ENCODE data around the gene KPNB1.

The KPNB1 gene

DNA sequence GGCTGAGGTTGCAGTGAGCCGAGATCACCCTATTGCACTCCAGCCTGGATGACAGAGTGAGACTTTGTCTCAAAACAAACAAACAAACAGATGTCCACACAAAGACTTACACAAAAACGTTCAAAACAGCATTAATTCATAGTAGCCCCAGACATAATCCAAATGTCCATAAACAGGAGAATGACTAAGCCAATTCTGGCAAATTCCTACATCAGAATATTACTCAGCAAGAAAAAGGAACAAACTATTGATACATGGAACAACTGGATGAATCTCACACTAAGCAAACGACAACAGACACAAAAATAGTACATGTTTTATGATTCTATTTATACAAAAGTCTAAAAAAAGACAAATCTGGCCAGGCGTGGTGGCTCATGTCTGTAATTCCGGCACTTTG, 10.8 kb upstream of the KPNB1 start:
- no peak for DNase-seq

DNA sequence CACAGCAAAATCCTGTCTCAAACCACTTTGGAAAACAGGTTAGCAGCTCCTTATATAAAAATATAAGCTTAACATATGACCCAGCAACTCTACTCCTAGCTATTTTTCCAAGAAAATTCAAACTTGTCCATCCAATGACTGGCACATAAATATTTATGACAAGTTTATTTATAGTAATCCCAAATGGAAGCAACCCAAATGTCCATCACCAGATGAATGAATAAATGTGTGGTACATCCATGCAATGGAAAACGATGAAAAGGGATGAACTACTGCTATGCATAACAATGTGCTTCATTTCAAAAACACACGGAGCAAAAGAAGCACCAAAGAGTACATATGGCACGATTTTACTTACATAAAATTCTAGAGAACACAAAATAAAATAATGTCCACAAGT, 9.6 kb upstream of the KPNB1 start:
- no peak for DNase-seq

DNA sequence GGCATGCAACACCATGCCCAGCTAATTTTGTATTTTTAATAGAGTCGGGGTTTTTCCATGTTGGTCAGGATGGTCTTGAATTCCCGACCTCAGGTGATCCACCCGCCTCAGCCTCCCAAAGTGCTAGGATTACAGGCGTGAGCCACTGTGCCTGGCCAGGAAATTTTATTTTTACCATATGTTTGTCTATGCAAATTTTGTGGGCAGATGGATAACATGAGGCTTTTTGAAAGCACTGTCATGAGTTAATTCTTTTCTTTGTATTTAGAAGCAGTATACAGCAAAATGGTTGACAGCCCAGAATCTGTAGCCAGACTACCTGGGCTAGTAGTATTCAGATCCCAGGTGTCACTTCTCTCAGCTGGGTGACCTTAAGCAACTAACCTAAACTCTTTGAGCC, 8.5 kb upstream of the KPNB1 start:
- no peak for DNase-seq

DNA sequence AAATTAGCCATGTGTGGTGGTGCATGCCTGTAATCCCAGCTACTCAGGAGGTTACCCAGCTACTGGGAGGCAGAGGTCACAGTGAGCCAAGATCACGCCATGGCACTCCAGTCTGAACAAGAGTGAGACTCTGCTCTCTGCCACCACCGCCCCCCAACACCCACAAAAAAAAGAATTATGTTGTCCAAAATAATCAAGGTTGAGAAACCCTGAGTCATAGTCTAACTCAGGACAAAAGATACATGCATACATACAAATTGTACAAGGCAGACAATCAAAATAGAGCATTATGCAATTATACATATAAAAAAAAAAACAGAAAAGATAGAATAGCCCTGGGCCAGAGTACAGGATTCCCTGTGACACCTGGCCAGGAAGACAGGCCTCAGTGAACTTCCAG, 6.6 kb upstream of the KPNB1 start:
- no peak for DNase-seq

DNA sequence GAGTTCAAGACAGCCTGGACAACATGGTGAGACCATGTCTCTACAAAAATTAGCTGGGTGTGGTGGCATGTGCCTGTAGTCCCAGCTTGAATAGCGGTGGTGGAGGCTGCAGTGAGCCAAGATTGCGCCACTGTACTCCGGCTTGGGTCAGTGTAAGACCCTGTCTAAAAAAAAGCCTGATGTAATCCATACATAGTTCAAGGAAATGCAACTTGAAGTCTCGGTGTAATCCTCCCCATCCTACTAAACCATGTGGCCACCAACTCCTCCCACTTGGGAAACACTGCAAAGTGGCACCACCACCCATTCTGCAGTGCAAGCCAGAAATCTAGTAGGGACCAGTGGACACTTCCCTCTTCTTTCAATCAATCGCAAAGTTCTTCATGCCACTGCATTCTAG, 5.4 kb upstream of the KPNB1 start:
- no peak for DNase-seq

DNA sequence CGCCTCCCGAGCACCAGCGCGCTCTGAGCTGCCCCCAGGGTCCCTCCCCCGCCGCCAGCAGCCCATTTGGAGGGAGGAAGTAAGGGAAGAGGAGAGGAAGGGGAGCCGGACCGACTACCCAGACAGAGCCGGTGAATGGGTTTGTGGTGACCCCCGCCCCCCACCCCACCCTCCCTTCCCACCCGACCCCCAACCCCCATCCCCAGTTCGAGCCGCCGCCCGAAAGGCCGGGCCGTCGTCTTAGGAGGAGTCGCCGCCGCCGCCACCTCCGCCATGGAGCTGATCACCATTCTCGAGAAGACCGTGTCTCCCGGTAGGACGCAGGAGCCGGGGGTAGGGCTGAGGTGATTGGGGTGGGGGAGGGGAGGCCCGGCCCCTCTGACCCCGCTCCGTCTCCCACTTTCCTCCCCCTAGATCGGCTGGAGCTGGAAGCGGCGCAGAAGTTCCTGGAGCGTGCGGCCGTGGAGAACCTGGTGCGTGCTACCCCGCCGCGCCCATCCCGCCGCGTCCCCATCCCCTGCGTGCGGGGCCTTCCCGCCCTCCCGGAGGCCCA, 329 bp downstream of the KPNB1 start:
- no peak for DNase-seq

DNA sequence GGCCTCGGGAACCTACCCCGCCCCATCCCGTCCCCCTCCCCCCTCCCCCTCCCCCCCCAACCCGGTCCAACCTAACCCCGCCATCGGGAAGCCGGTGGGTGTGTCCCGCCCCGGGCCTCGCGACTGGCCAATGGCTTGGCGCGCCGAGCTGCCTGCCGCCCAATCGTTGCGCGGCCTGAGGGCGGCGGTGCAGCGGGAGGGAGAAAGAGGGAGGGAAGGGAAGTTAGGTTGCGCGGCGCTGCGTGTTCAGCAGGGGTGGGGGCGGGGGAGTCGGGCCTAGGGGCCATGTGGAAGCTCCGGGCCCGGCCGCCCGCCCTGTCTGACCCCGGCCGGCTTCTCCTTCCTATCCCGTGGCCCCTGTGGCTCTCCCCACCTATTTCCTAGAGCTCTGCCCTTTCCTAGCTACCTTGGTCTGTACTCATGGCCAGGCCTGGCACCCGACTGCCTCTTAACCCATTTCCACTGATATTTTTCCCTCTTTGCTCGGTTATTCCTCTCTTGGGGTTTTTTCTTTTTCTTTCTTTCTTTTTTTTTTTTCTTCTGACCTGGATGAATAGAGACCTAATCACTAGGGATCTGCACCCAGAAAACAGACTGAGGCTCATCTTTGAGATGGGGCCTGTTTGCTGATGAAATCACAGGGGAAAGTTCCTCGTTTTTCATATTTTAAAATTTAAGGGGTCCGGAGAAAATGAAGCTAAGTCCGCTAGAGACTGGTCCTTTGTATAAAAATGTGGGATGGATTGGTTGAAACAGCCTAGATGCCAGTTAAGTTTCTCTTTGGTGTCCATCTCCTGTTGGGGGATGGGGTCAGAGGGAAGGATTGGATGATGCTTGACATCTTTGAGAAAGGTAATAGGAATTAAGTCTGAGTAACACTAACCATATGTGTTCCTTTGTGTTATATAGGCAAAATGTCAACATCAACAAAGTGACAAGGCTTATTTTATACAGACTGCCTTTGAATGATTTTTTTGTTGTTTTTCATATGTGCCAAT, 1.1 kb downstream of the KPNB1 start:
- DNase-seq, result peak; percentile 97

DNA sequence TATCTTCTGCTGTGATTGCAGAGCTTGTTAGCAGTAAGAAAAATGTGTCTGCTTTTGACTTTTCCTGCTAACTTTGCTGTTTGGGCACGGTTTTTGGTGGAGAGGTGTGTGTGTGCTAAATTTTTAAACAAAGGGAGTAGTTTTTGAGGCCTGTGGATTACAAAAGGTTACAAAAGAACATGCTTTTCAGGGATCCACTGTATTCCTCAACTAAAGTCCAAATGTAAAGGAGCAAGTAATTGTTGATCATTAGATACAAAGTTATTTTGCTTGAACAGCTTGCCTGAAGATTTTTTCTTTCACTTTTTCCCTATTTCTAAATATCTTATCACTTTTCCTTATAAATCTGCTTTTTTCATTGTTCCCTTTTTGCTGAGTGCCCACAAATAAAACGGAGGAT, 2.0 kb downstream of the KPNB1 start:
- no peak for DNase-seq

DNA sequence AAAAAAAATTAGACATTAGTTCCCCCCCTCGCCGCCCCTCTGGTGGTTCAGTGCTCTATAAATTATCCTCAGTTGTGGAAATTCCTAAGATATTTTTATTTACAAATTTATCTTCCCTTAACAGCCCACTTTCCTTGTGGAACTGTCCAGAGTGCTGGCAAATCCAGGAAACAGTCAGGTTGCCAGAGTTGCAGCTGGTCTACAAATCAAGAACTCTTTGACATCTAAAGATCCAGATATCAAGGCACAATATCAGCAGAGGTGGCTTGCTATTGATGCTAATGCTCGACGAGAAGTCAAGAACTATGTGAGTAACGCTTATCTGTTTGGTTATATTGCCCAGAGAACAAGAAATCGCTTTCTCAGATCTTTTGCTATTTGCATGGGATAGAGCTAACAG, 2.9 kb downstream of the KPNB1 start:
- DNase-seq, result no peak

DNA sequence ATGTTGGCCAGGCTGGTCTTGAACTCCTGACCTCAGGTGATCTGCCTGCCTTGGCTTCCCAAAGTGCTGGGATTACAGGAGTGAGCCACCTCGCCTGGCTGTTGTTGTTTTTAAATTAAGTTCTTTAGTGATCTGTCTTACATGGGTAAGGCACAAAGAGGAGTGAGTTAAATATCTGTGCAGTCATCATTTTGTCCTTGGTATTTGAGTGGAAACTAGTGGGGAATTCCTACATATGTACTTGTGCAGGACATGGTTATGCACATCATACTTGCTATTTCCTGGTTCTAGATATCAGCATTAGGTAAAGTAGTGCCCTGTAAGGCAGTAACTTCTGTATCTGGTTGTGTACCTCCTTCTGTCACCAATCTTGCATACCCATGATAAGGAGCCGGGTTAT, 3.7 kb downstream of the KPNB1 start:
- no peak for DNase-seq

DNA sequence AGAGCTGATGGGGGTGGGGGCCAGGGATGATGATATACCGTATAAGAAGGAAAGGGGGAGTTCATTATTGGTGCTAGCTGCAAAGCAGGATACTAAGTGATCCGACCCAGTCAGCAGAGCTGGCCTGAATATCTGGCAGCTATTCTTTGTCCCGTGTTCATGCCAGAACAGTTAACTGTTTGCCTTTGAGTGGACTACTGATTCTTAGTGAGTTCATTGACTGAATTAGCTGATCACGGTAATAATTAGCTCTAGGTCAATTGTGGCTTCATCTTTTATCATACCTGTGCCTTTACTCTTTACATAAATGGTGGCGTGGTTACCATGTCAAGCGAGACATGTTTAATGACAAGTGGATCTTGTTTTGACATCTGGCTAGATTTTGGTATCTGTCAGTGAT, 5.3 kb downstream of the KPNB1 start:
- DNase-seq, result no peak

DNA sequence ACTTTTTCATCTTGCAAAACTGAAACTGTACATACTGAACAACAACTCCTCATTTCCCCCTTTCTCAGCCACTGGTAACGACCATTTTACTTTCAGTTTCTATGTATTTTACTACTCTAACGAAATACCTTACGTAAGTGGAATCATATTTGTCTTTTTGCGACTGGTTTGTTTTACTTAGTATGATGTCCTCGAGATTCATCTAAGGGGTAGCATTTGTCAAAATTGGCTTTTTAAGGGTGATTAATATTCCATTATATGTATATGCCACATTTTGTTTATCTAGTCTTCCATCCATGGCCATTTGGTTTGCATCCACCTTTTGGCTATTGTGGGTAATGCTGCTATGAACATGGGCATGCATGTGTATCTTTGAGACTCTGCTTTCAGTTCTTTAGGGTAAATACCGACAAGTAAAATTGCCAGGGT, 10.4 kb downstream of the KPNB1 start:
- DNase-seq, result no peak

DNA sequence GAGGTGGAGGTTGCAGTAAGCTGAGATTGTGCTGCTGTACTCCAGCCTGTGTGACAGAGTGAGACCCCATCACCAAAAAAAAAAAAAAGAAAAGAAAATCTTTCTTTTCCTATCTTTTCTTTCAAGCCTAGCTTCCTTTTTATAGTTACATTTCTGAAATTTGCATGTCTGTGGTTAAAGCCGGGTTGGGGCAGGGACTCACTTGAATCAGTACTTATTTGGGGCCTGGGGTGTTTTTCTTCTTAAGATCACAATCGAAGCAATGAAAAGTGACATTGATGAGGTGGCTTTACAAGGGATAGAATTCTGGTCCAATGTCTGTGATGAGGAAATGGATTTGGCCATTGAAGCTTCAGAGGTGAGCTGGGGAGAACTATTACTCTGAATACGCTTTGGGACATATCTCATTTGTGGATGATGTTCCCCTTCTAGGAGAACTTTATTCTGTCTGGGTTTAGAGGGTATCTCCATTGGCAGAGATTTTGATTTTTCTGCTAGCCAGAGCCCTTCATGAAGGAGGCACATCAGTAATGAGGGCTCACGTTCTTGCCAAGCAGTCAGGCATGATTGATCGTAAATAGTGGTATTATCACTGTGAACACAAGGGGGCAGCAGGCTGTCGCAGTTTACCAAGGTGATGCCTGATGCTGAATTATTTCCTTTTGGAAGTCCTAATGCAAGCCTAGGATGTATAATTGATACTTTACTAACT, 14.3 kb downstream of the KPNB1 start:
- DNase-seq, result peak; percentile 68

DNA sequence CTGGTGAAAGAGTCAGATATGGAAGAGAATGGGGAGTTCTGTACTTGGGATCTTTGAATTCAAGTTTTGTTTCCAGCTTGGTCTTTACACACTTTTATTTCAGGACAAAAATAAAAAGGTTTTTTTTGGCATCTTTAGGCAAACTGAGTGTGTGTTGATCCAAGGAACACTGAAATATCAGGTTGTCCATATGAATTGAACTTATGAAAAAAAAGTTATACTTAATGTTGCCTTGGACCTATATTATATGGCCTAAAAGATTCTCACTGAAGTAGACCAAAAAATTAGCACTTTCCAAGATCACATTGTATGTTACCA, 14.9 kb downstream of the KPNB1 start:
- DNase-seq, result no peak

DNA sequence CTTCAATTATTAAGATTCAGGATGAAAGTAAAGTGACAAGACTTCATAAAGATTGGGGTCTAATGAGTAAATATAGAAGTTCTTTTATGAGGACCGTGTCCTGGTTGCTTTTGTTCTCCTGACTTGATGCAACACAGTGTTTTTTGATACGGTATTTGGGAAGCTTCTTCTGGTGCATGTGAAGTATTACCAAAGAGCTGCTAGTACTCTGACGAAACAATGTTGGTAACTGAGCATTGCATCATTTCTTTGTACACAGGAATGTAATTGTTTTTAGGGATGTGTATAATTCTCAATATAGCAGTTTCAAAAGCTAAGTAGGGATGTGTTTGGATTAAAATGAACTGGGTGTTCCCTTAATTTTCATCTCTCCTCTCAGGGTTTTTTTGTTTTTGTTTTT, 15.9 kb downstream of the KPNB1 start:
- no peak for DNase-seq

DNA sequence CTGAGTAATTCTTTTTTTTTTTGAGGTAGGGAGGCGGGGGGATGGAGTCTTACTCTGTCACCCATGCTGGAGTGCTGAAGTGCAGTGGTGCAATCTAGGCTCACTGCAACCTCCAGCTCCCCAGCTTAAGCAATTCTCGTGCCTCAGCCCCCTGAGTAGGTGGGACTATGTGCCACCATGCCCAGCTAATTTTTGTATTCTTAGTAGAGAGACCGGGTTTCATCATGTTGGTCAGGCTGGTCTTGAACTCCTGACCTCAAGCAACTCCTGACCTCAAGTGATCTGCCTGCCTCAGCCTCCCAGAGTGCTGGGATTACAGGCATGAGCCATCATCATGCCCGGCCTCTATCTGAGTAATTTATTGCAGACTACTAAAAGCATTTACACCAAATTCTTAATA, 19.4 kb downstream of the KPNB1 start:
- no peak for DNase-seq

DNA sequence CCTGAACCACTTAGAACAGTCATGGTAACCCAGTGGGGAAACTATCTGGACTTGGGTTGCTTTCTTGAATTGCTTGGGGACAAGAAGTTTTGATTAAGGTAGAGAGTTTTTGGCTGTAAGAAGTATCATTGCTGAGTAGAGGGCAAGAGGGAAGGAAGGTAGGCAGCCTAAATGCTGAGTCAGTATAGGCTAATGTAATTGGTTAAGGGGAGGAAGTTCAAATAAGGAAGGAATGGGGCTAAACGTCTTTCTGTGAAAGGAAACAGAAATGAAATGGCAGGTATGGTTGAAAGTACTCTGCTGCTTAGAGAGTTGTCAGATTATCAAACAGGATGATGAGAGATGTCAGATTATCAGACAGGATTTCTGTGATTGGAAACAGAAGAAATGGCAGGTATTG, 20.3 kb downstream of the KPNB1 start:
- DNase-seq, result no peak

DNA sequence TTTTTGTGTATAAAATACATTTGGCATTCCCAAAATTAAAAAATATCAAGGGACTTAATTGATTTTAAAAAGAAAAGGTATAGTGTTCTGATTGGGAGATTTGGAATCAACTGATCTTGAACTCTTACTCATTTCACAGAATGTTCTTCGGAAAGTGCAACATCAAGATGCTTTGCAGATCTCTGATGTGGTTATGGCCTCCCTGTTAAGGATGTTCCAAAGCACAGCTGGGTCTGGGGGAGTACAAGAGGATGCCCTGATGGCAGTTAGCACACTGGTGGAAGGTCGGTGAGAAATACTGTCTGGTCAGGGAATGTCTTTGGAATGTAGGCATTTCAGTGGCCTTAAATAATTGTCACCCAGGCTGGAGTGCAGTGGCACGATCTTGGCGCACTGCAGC, 24.8 kb downstream of the KPNB1 start:
- no peak for DNase-seq

DNA sequence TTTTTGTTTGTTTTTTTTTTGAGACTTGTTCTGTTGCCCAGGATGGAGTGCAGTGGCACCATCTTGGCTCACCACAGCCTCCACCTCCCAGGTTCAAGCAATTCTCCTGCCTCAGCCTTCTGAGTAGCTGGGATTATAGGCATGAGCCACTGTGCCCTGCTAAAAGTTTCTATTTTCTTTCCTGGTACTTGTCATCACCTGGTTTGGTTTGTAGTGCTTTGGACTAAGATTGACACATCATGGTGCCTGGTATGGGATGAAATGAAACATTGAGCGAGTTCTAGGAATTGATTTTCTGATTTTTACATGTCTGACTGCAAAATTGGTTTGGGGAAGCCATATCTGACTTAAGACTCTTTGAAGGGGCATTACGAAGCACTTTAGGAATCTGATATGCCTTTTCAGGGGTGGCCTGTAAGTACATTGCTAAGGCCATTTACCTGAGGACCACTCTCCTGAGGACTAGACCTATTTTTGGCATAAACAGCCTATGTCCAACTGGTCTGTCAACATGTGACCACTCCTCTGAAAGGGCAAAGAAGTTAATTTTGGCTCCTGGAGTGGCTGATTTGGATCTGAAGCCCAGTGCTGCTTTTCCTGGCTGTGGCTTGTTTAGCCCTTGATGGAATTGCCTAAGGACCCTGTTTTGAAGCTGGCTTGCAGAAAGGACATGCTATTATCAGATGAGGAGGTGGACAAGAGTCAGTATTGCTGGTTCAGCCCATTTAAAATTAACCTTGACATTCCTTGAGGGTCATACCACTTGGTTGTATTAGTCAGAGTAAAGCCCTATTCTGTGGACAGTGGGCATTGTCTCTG, 25.9 kb downstream of the KPNB1 start:
- DNase-seq, result no peak

DNA sequence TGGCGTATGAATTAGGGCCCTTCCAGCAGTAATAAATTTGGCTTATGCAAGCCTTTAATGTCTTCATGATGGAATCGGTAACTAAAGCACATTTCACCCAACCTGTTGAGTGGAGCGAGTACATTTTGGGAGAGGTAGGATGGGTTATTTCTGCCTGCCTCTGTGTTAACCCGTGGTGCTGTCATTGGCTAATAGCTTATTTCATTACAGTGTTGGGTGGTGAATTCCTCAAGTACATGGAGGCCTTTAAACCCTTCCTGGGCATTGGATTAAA, 26.4 kb downstream of the KPNB1 start:
- DNase-seq, result no peak

DNA sequence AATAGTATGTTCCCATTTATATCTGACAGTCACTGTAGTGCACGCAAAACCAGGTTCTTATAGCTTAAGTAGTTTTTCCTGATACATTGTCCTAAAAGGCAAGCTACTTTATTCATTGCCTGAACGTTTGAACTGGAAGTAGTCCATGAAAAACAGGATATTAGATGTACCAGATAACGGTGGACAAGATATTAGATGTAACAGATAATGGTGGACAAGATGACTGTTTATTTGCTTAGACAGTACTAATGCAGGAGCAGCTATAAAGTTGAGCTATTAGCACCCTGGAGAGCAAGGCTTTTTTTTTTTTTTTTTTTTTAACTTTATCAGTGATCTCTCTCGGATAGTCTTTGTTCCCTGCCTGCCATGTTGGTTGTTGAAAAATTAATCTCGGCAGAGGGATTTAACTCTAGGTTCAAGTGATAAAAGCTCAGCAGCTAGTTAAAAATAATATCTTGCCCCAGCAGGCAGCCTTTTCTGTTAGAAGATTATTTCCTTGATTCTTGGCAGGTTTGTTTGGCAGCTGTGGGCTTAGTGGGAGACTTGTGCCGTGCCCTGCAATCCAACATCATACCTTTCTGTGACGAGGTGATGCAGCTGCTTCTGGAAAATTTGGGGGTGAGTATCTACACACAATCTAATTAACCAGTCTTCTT, 26.9 kb downstream of the KPNB1 start:
- DNase-seq, result no peak

DNA sequence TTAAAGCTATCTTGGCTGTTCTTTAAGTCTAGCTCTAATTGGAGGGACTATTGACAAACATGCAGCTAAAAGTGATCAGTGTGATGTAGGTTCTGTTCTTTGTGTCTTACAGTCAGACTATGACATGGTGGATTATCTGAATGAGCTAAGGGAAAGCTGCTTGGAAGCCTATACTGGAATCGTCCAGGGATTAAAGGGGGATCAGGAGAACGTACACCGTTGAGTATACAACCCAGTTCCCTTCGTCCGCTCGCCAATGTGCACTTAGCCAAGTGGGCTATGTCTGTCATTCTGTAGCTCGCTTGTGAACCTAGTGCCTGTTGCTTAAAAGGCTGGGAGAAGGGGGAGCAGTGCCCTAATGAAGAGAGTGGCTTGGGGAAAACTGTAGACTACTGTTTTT, 28.5 kb downstream of the KPNB1 start:
- DNase-seq, result no peak

DNA sequence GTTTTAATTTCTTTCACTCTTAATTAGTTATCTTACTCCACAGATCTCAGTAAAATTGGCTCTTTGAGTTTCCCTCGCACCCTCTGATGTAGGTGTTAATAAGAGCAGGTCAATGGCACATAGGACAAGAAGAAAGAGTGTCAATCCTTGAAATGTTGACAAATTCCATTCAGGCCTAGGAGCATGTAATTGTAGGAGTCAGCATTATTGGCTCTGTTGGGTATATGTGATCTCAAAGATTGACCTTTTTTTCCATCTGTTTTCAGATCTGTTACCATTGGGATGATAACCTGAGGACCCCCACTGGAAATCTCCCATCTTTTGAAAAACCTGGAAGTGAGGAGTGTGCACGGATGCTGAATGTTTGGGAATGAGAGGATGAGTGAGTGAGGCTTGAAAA, 32.4 kb downstream of the KPNB1 start:
- no peak for DNase-seq

Data from femur (tissue), 1 donor.